Effector memory CD4-positive, alpha-beta T cell (primary cell): Measurements from ENCODE around the gene SAMD4B.

Experiments
- DNase-seq, 3 donors: peaks; one replicate each; pipeline ENCODE4 v3.0.0-alpha.2; 2020
- H3K27ac ChIP-seq: 2 replicates; pipeline ENCODE4 v1.7.0; 2013; ENCODE audit warnings: mild to moderate bottlenecking, low read length, moderate library complexity; ENCODE audit not compliant: insufficient read depth, poor library complexity, severe bottlenecking
- H3K27me3 ChIP-seq: replicated peaks from 2 replicates; pipeline ENCODE4 v1.7.0; 2013; ENCODE audit warnings: mild to moderate bottlenecking, low read length; ENCODE audit not compliant: insufficient read depth, control insufficient read depth, poor library complexity, severe bottlenecking
- H3K36me3 ChIP-seq: 2 replicates; pipeline ENCODE4 v1.7.0; 2013; ENCODE audit warnings: mild to moderate bottlenecking, low read length, moderate library complexity; ENCODE audit not compliant: control insufficient read depth, insufficient read depth
- H3K4me1 ChIP-seq: 2 replicates; pipeline ENCODE4 v1.7.0; 2013; ENCODE audit warnings: low read length, mild to moderate bottlenecking; ENCODE audit not compliant: control insufficient read depth, insufficient read depth, poor library complexity, severe bottlenecking
- H3K4me3 ChIP-seq: 2 replicates; pipeline ENCODE4 v1.7.0; 2013; ENCODE audit warnings: low read length, low read depth, mild to moderate bottlenecking; ENCODE audit not compliant: insufficient read depth, poor library complexity, severe bottlenecking
- H3K9me3 ChIP-seq: 2 replicates; pipeline ENCODE4 v1.7.0; 2013; ENCODE audit warnings: mild to moderate bottlenecking, low read length, moderate library complexity; ENCODE audit not compliant: control insufficient read depth

SAMD4B gene

GRCh38 chr19:39434123-39435076 is 92.2 kb downstream of the SAMD4B start:
- peaks cover 29% of the 10 kb centered on the region for H3K4me1 ChIP-seq
- H3K9me3 ChIP-seq: no peaks in the 10 kb centered on the region
- H3K27ac ChIP-seq: peak overlapping the region; percentile 94
- DNase-seq: no peak
- no peaks in the 10 kb centered on the region for H3K27me3 ChIP-seq
- H3K4me3 ChIP-seq: peak overlapping the region; percentile 93
- peaks cover 27% of the 10 kb centered on the region for H3K36me3 ChIP-seq
